Measurements from ENCODE around the gene C18orf63.

DNA sequence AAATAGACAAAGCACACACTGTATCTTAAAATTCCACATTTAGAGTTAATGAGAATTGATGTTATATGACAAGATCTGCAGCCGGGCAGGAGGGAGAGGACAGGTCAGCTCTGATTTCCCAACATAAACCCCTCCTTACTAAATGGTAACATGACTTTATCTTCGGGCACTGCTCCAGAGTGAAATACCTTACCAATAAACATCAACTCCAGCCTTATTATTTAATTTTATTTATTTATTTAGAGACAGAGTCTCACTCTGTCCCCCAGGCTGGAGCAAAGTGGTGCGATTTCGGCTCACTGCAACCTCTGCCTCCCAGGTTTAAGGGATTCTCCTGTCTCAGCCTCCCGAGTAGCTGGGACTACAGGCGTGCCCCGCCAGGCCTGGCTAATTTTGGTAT is 25.6 kb upstream of the C18orf63 start:
- TF ChIP-seq CTCF (IDR thresholded peaks at IDR 0.05), result no peak
- TF ChIP-seq ZFX (IDR thresholded peaks at IDR 0.05; ENCODE audit: borderline replicate concordance), result no peak
